SJSA1 (cell line): ENCODE data around the gene NDUFAF8. TPM values are rescaled to one million over a fixed set of nuclear protein-coding genes. Genes with fewer than 3 reads are reported as not detected.

Experiments used
- DNase-seq, 2 experiments: peaks; one replicate each; pipeline ENCODE4 v3.0.0-alpha.2; 2015 to 2020; ENCODE audit warnings: low spot score in 2 of 2, low read depth in 1 of 2
- H3K27ac ChIP-seq: fragments of 250-450 bp; sonication (Bioruptor Pico); 2 replicates; pipeline ENCODE4 v1.5.1; 2020; ENCODE audit warnings: mild to moderate bottlenecking, moderate library complexity
- H3K27me3 ChIP-seq: fragments of 250-450 bp; sonication (Bioruptor Pico); replicated peaks from 2 replicates; pipeline ENCODE4 v1.5.1; 2020; ENCODE audit warnings: mild to moderate bottlenecking, moderate library complexity
- H3K36me3 ChIP-seq: fragments of 250-450 bp; sonication (Bioruptor Pico); 2 replicates; pipeline ENCODE4 v1.5.1; 2020; ENCODE audit warnings: mild to moderate bottlenecking
- H3K4me1 ChIP-seq: fragments of 250-450 bp; sonication (Bioruptor Pico); replicated peaks from 2 replicates; pipeline ENCODE4 v1.6.1; 2021; ENCODE audit warnings: mild to moderate bottlenecking
- H3K4me3 ChIP-seq: fragments of 250-450 bp; sonication (Bioruptor Pico); 2 replicates; pipeline ENCODE4 v1.5.1; 2020; ENCODE audit warnings: mild to moderate bottlenecking
- H3K9me3 ChIP-seq: fragments of 250-450 bp; sonication (Bioruptor Pico); replicated peaks from 2 replicates; pipeline ENCODE4 v1.5.1; 2020; ENCODE audit warnings: mild to moderate bottlenecking
- total RNA-seq: library from RNA; depleted of rRNA; stranded (reverse); fragments of >200 nt; shearing (Covaris generic); gene quantifications from 2 replicates; pipeline ENCODE4 v1.2.3, GENCODE V29; 2014

Gene NDUFAF8
- total RNA-seq, 1 experiment from 2014 or later, result 74.0 TPM

DNA sequence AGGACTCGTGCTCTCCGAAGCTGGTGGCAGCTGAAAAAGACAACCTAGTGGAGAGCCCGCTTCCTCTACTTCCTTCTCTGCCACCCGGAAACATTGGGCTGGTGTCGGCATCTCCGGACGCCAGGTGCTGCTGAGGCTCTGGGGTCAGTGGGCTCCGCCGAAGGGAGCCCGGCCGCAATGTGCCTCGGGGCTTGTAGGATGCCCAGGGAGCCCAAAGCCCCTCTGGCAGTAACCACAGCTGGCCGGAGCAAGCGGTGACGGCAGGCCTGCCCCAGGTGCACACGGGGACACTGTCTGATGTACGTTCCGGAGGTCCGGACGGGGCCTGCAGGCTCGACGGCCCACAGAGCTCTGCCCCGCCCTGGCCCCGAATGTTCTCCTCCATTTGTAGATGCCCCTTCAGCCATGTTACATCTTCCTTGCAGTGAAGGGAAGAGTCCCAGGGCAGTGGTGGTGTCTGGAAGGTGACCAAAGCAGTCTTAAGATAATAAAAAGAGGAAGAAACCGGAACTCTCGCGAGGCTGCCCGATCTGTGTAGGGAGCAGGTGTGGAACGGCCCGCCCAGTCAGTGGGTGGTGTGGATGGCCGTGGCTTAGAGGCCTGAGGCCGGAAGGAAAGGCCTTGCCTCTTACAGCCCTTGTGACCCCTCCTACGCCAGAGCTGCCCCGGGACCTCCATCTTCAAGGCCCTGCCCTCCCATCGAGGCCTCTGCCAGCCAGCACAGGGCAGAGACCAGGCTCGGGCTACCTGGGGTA is 22.6 kb downstream of the NDUFAF8 start:
- Histone ChIP-seq H3K36me3 (peaks cover 91% of the 10 kb centered on the region), H3K4me1 (no peaks in the 10 kb centered on the region), H3K9me3 (no peaks in the 10 kb centered on the region), H3K4me3 (no peak overlapping the region), H3K27ac (no peak overlapping the region), H3K27me3 (no peaks in the 10 kb centered on the region)
- no peak for DNase-seq

DNA sequence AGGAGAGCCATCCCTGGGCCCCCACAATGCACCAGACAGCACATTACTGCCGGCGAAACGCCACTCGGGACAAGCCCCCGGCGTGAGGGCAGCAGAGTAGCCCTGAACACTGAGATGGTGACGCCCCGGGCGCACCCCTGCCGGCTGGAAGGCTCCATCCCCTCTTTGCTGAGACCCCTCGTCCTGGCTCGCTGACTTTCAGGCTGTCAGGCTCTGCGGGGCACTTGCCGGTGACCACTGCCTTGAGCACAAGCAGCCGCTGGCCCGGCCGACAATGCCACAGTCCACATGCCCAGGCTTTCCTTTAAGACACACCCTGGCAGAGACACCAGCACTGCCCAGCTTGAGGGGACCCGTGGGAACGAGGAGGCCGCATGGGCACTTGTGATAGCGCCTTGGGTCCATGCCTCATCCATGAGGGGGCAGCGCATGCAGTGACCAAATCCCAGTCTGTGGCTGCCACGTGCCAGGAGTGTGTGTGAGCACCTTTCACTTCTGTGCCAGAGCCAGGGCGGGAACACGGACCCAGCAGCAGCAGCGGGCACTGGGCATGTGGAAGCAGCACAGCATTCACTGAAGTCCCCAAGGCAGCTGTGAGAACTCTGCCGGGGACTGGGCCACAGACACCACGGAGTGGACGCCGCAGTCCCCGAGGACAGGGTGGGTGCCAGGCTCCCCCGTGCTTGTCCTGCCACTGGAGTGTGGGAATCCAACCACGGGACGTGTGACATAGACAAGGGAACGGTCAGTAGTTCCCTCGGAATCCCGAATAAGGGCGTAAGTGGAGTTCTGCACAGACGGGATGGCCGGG is 24.5 kb downstream of the NDUFAF8 start:
- Histone ChIP-seq H3K9me3 (no peaks in the 10 kb centered on the region), H3K36me3 (peaks cover 77% of the 10 kb centered on the region), H3K27me3 (no peaks in the 10 kb centered on the region), H3K27ac (no peak overlapping the region), H3K4me3 (no peak overlapping the region), H3K4me1 (no peaks in the 10 kb centered on the region)
- DNase-seq, result no peak

DNA sequence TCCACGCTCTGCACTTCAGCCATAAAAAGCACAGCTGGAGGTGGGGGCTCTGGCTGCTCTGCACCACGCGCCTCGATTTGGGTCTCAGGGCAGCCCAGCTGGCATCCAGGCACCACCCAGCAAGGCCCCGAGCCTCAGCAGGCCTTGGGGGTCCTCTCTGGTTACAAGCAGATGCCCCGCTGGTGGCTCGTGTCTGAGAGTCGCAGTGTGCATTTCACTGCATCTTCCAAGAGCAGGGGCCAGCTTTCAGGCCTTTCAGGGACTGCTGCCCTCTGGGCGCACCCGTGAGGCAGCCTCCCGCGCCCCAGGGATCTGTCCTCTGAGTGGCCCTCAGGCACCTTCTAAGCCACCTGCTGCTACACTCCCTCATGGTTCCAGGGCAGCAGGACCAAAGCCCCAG is 25.5 kb downstream of the NDUFAF8 start:
- Histone ChIP-seq H3K36me3 (peaks cover 75% of the 10 kb centered on the region), H3K27ac (no peak overlapping the region), H3K4me1 (no peaks in the 10 kb centered on the region), H3K27me3 (no peaks in the 10 kb centered on the region), H3K4me3 (no peak overlapping the region), H3K9me3 (no peaks in the 10 kb centered on the region)
- DNase-seq, result no peak

GRCh38 chr17:81265576-81265975 is 26.5 kb downstream of the NDUFAF8 start:
- H3K27ac ChIP-seq, result no peak overlapping the region
- no peak for DNase-seq
- no peaks in the 10 kb centered on the region for H3K4me1 ChIP-seq
- H3K4me3 ChIP-seq, result no peak overlapping the region
- no peaks in the 10 kb centered on the region for H3K27me3 ChIP-seq
- H3K9me3 ChIP-seq, result no peaks in the 10 kb centered on the region
- peaks cover 75% of the 10 kb centered on the region for H3K36me3 ChIP-seq

GRCh38 chr17:81267390-81268067 is 28.4 kb downstream of the NDUFAF8 start:
- Histone ChIP-seq H3K27ac (no peak overlapping the region), H3K4me3 (no peak overlapping the region), H3K27me3 (no peaks in the 10 kb centered on the region), H3K9me3 (no peaks in the 10 kb centered on the region), H3K36me3 (peaks cover 71% of the 10 kb centered on the region), H3K4me1 (no peaks in the 10 kb centered on the region)
- no peak for DNase-seq

DNA sequence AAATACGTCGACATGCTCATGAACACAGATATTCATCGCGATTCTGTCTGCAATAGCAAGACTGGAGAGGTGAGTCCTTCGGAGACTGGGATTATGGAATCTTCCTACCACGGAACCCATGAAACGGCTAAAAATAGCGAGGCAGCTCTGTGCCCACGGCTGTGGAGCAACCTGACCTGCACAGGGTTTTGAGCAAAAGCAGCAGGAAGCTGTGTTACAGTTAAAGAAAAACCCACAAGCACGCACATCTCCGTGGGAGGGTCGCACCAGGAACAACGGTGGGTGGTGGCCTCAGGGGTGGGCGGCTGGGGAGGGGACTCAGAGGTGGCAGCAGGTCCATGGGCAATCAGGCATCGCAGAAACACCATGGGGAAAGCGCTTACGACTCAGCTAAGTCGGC is 31.2 kb downstream of the NDUFAF8 start:
- no peak overlapping the region for H3K27ac ChIP-seq
- peaks cover 71% of the 10 kb centered on the region for H3K36me3 ChIP-seq
- no peak overlapping the region for H3K4me3 ChIP-seq

GRCh38 chr17:81271226-81271625 is 32.1 kb downstream of the NDUFAF8 start:
- Histone ChIP-seq H3K27me3 (no peaks in the 10 kb centered on the region), H3K27ac (no peak overlapping the region), H3K36me3 (peaks cover 68% of the 10 kb centered on the region), H3K4me1 (no peaks in the 10 kb centered on the region), H3K4me3 (no peak overlapping the region), H3K9me3 (no peaks in the 10 kb centered on the region)
- DNase-seq, result no peak

More for the DNA sequence above, 31.2 kb downstream of the NDUFAF8 start:
- Histone ChIP-seq H3K27me3 (no peaks in the 10 kb centered on the region), H3K4me1 (no peaks in the 10 kb centered on the region), H3K9me3 (no peaks in the 10 kb centered on the region)
- no peak for DNase-seq

DNA sequence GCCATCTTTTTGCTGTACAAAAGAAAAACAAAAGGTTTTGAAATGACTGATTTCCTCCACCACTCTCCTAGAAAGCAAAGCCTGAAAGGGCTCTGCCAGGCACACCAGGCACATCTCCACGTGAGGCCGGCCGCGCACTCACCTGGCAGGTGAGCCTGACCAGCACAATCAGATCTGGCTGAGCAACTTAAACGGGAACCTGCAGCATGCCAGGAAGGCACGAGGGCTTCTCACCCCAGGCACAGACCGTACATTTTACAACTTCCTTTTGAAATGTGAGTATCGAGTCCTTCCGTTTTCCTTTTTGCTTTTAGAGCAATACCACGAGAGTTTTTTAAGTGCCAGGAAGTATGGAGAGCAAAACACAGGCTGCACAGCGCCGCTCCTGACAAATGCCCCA is 33.5 kb downstream of the NDUFAF8 start:
- DNase-seq, result no peak
- H3K36me3 ChIP-seq, result peaks cover 79% of the 10 kb centered on the region
- H3K4me3 ChIP-seq, result no peak overlapping the region
- H3K27me3 ChIP-seq, result no peaks in the 10 kb centered on the region
- no peak overlapping the region for H3K27ac ChIP-seq
- no peaks in the 10 kb centered on the region for H3K4me1 ChIP-seq
- H3K9me3 ChIP-seq, result no peaks in the 10 kb centered on the region

DNA sequence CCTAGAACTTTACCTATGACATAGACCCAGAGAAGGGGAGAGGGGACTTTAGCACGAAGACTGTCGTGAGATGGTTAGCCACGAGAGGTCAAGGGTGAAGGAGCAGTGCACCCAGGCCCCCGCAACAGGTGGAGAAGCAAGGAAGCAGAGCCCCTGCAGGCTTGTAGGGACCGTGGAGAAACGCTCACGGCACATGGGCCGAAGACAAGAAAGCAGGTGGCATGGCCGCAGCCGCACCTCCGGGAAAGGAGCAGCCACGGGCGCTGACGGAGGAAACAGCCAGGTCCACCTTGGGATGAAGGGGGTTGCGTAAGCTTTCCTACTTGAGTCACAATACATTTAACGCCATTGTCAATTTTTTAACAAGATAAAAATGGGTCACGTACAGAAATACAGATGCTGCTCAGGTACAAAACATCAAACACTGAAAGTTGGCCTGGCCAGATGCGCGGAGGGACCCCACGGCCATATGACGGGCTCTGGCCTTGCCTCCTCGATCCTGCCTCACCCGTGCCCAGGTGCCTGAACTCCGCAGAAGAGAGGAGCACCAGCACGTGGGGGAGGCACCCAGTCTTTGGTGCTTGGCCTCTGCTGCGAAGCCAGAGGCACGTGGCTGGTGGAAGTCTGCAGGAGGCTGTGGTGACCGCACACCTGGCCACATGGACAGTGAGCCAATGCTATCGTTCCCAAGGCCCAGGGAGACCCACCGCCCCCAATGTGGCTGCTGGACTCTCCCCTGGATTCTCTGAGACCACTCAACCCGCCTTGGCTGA is 34.8 kb downstream of the NDUFAF8 start:
- H3K27ac ChIP-seq, result no peak overlapping the region
- H3K4me1 ChIP-seq, result no peaks in the 10 kb centered on the region
- no peaks in the 10 kb centered on the region for H3K9me3 ChIP-seq
- no peak for DNase-seq
- no peak overlapping the region for H3K4me3 ChIP-seq
- peaks cover 91% of the 10 kb centered on the region for H3K36me3 ChIP-seq
- no peaks in the 10 kb centered on the region for H3K27me3 ChIP-seq

GRCh38 chr17:81274471-81274855 is 35.3 kb downstream of the NDUFAF8 start:
- H3K4me1 ChIP-seq, result no peaks in the 10 kb centered on the region
- H3K36me3 ChIP-seq, result peaks cover 91% of the 10 kb centered on the region
- no peak overlapping the region for H3K4me3 ChIP-seq
- no peaks in the 10 kb centered on the region for H3K9me3 ChIP-seq
- H3K27me3 ChIP-seq, result no peaks in the 10 kb centered on the region
- no peak overlapping the region for H3K27ac ChIP-seq
- DNase-seq, result no peak

DNA sequence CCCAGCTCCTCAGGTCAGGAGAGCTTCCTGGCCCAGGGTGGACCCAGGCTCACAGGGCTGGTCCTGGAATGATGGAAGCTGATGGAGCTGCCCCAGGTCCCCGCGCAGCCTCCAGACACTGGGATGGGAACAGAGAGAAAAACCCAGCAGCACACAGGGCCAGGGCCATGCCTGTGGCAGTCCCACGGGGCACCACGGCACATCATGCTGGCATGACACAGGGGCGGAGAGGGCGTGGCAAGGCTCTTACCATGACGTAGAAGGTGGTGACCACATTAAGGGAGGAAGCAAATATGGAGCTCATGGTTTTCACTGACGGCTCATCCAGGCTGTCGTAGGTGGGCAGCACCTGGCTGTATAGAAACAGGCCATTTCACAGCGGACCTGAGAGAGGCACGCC is 37.7 kb downstream of the NDUFAF8 start:
- Histone ChIP-seq H3K4me3 (no peak overlapping the region), H3K4me1 (no peaks in the 10 kb centered on the region), H3K9me3 (no peaks in the 10 kb centered on the region), H3K27me3 (no peaks in the 10 kb centered on the region), H3K27ac (no peak overlapping the region), H3K36me3 (peaks cover 90% of the 10 kb centered on the region)
- DNase-seq, result no peak

DNA sequence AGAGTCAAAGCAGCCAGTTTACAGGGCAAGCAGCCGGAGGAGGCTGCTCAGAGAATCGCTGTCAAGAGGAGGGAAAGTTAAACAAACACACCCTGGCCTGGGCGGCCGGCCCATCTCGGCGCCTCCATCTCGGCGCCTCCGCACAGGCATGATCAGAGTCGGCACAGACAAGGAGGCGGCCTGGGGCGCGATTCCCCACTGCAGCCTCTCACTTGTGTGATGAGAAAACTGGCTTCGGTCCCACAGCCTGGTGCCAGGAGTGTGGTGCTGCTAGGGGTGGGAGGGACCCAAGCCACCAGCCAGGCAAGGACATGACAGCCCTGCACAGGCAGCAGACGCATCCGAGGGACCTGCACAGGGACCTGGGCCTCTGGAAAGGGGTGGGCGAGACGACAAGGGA is 38.3 kb downstream of the NDUFAF8 start:
- DNase-seq, result no peak
- peaks cover 90% of the 10 kb centered on the region for H3K36me3 ChIP-seq
- H3K27ac ChIP-seq, result no peak overlapping the region
- H3K4me3 ChIP-seq, result no peak overlapping the region
- H3K27me3 ChIP-seq, result no peaks in the 10 kb centered on the region
- H3K4me1 ChIP-seq, result no peaks in the 10 kb centered on the region
- no peaks in the 10 kb centered on the region for H3K9me3 ChIP-seq

DNA sequence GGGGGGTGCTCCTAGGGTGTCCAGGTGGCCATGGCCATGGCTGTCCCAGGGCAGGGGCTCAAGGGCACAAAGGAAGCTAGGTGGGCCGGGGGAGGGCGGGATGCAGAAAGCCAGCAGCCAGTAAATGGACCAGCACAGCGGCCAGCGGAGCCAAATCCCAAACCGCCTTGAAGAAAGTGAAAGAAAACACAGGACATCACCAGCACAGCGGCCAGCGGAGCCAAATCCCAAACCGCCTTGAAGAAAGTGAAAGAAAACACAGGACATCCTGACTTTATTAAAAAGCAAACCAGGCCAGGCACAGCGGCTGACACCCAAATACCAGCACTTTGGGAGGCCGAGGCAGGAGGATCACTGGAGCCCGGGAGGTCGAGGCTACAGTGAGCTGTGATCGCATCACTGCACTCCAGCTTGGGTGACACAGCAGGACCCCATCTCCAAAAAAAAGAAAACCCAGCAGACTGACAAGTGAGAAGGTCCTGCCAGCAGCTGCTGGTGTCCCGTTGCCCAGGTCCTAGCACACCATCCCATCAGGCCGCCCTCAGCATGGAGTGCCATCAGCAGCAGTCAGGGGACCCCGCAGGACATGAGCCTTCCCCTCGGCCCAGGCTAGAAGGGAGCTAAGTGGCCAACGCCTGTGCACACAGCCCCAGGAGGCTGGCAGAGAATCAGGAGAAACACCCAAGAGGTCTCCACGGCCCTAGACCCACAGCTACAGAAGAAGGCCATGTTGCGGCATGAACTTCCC is 39.0 kb downstream of the NDUFAF8 start:
- H3K27ac ChIP-seq, result no peak overlapping the region
- peaks cover 90% of the 10 kb centered on the region for H3K36me3 ChIP-seq
- no peak overlapping the region for H3K4me3 ChIP-seq
- DNase-seq, result no peak
- H3K4me1 ChIP-seq, result no peaks in the 10 kb centered on the region
- H3K27me3 ChIP-seq, result no peaks in the 10 kb centered on the region
- no peaks in the 10 kb centered on the region for H3K9me3 ChIP-seq
